Mesenchymal stem cell (in vitro differentiated cells and primary cell): ENCODE measurements around the gene NUP93.

ENCODE experiments used
- DNase-seq: peaks from one replicate; pipeline ENCODE4 v3.0.0-alpha.2; 2013
- H2AFZ ChIP-seq: one replicate; pipeline ENCODE4 v1.6.1; 2013; ENCODE audit warnings: low read depth, mild to moderate bottlenecking, control low read depth, inconsistent platforms, low read length, moderate library complexity
- H2AK5ac ChIP-seq: 2 replicates; pipeline ENCODE4 v1.6.1; 2013; ENCODE audit warnings: low read length, moderate library complexity, mild to moderate bottlenecking, inconsistent platforms; ENCODE audit not compliant: severe bottlenecking
- H2BK120ac ChIP-seq: one replicate; pipeline ENCODE4 v1.6.1; 2013; ENCODE audit warnings: low read depth, mild to moderate bottlenecking, inconsistent platforms, low read length, moderate library complexity
- H2BK12ac ChIP-seq, 2 experiments: one replicate each; pipeline ENCODE4 v1.6.1; 2013; ENCODE audit warnings: inconsistent platforms in 2 of 2, low read length in 2 of 2, mild to moderate bottlenecking in 2 of 2, moderate library complexity in 2 of 2, control low read depth in 1 of 2
- H2BK15ac ChIP-seq: one replicate; pipeline ENCODE4 v1.6.1; 2013; ENCODE audit warnings: mild to moderate bottlenecking, low read depth, inconsistent platforms; ENCODE audit not compliant: poor library complexity, severe bottlenecking
- H2BK5ac ChIP-seq: 2 replicates; pipeline ENCODE4 v1.6.1; 2013; ENCODE audit warnings: low read depth, mild to moderate bottlenecking, low read length, control low read depth, inconsistent platforms; ENCODE audit not compliant: poor library complexity, severe bottlenecking
- H3K14ac ChIP-seq, 2 experiments: one replicate each; pipeline ENCODE4 v1.6.1; 2013; ENCODE audit warnings: inconsistent platforms in 2 of 2, low read length in 2 of 2, control low read depth in 1 of 2, mild to moderate bottlenecking in 1 of 2, moderate library complexity in 1 of 2
- H3K18ac ChIP-seq, 2 experiments: one replicate each; pipeline ENCODE4 v1.6.1; 2013; ENCODE audit warnings: inconsistent platforms in 2 of 2, low read length in 2 of 2, control low read depth in 1 of 2, low read depth in 1 of 2, mild to moderate bottlenecking in 1 of 2
- H3K23ac ChIP-seq, 2 experiments: one replicate each; pipeline ENCODE4 v1.6.1; 2013; ENCODE audit warnings: inconsistent platforms in 2 of 2, low read length in 2 of 2, mild to moderate bottlenecking in 2 of 2, moderate library complexity in 2 of 2, control low read depth in 1 of 2
- H3K27ac ChIP-seq: 2 replicates; pipeline ENCODE4 v1.5.1; 2013; ENCODE audit warnings: mild to moderate bottlenecking, moderate library complexity, low read length, control low read depth, inconsistent platforms; ENCODE audit not compliant: poor library complexity, severe bottlenecking
- H3K27me3 ChIP-seq, 2 experiments: 2 replicates each; pipeline versions ENCODE4 v1.6.1 to v1.7.0; 2013; ENCODE audit warnings: low read length in 2 of 2, mild to moderate bottlenecking in 2 of 2, moderate library complexity in 2 of 2, control low read depth in 1 of 2, inconsistent platforms in 1 of 2; ENCODE audit not compliant: control insufficient read depth in 1 of 2, insufficient read depth in 1 of 2
- H3K36me3 ChIP-seq, 2 experiments: 2 replicates each; pipeline versions ENCODE4 v1.6.1 to v1.7.0; 2013; ENCODE audit warnings: low read length in 2 of 2, control low read depth in 1 of 2, inconsistent platforms in 1 of 2, low read depth in 1 of 2, mild to moderate bottlenecking in 1 of 2; ENCODE audit not compliant: insufficient read depth in 2 of 2, control insufficient read depth in 1 of 2
- H3K4ac ChIP-seq, 2 experiments: one replicate each; pipeline ENCODE4 v1.6.1; 2013; ENCODE audit warnings: inconsistent platforms in 2 of 2, low read length in 2 of 2, mild to moderate bottlenecking in 2 of 2, moderate library complexity in 2 of 2, control low read depth in 1 of 2, low read depth in 1 of 2
- H3K4me1 ChIP-seq: 2 replicates; pipeline ENCODE4 v1.6.1; 2013; ENCODE audit warnings: low read depth, low read length, control low read depth; ENCODE audit not compliant: control insufficient read depth, insufficient read depth
- H3K4me2 ChIP-seq: 2 replicates; pipeline ENCODE4 v1.6.1; 2013; ENCODE audit warnings: low read length, mild to moderate bottlenecking, inconsistent platforms; ENCODE audit not compliant: poor library complexity, severe bottlenecking
- H3K4me3 ChIP-seq, 2 experiments: 2 replicates each; pipeline versions ENCODE4 v1.5.1 to v1.7.0; 2013; ENCODE audit warnings: low read length in 2 of 2, mild to moderate bottlenecking in 2 of 2, control low read depth in 1 of 2, low read depth in 1 of 2; ENCODE audit not compliant: insufficient read depth in 1 of 2
- H3K79me1 ChIP-seq: replicated peaks from 2 replicates; pipeline ENCODE4 v1.6.1; 2013; ENCODE audit warnings: mild to moderate bottlenecking, control low read depth, low read length, inconsistent platforms; ENCODE audit not compliant: poor library complexity, severe bottlenecking
- H3K9ac ChIP-seq: 2 replicates; pipeline ENCODE4 v1.7.0; 2013; ENCODE audit warnings: mild to moderate bottlenecking, low read length, moderate library complexity
- H3K9me3 ChIP-seq: 2 replicates; pipeline ENCODE4 v1.7.0; 2013; ENCODE audit warnings: mild to moderate bottlenecking, low read length; ENCODE audit not compliant: control insufficient read depth
- H4K8ac ChIP-seq: one replicate; pipeline ENCODE4 v1.6.1; 2013; ENCODE audit warnings: inconsistent platforms, mild to moderate bottlenecking, low read length, moderate library complexity
- H4K91ac ChIP-seq: one replicate; pipeline ENCODE4 v1.6.1; 2013; ENCODE audit warnings: mild to moderate bottlenecking, low read length, inconsistent platforms
- WGBS: methylation state at CpG from one replicate; pipeline ENCODE4 v1.1.7; 2013; ENCODE audit warnings: mixed read lengths; 5-methylcytosine and 5-hydroxymethylcytosine counted together

Gene NUP93

DNA sequence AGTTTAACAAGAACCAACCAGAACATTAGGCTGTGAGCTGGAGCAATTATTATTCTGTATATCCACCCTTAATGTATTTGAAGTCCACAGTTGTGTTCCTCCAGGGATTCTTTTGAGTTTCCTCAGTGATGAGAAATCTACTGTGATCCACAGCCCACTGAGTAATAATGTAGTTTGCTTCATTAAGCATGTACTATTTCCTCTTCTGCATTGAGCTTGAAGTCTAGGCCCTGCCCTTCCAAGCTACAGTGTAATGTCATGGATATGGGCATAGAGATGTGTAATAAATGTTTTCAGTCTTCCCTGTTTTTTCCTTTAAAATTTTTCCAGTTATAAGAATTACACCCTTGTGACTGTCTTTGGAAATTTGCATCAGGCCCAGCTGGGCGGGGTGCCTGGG, 98.7 kb downstream of the NUP93 start:
- Histone ChIP-seq H4K91ac (no peak overlapping the region), H3K79me1 (peaks cover 5% of the 10 kb centered on the region), H3K23ac (no peak overlapping the region), H3K9me3 (no peaks in the 10 kb centered on the region), H3K36me3 (peaks cover 24 to 68% of the 10 kb centered on the region in 2 experiments), H2BK12ac (no peak overlapping the region), H2AK5ac (peak overlapping the region; percentile 79), H4K8ac (no peak overlapping the region), H3K27me3 (no peaks in the 10 kb centered on the region), H2AFZ (no peak overlapping the region), H3K18ac (no peak overlapping the region), H3K4me1 (peaks cover 7% of the 10 kb centered on the region), H2BK15ac (no peak overlapping the region), H3K14ac (no peak overlapping the region), H3K4me2 (no peak overlapping the region), H3K27ac (peak overlapping the region; percentile 48), H3K4ac (no peak overlapping the region), H3K4me3 (no peak overlapping the region), H3K9ac (no peak overlapping the region), H2BK5ac (no peak overlapping the region), H2BK120ac (no peak overlapping the region)
- WGBS, result 100% methylated on average over 1 of the region's 1 CpG
- no peak for DNase-seq

DNA sequence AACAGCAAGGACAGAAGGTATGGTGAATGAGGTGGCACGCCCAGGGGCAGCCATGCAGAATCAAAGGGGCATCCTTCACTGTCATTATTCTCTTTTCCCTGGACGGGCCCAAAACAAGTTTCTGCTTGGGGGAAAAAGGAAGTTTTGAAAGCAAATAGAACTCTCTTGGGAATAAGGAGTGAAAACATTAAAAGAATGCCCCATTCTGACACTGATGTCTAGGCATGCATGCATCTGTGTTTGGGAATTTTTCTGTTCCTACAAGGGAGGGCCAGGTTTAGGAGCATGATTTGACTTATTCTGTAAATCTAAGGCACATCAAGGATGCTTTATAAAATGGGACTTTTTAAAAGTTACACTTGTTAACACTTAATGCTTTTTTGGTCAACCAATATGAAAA, 100.7 kb downstream of the NUP93 start:
- Histone ChIP-seq H3K36me3 (peaks cover 26 to 78% of the 10 kb centered on the region in 2 experiments), H3K9ac (no peak overlapping the region), H3K4me2 (no peak overlapping the region)

GRCh38 chr16:56832768-56833167, 102.8 kb downstream of the NUP93 start:
- Histone ChIP-seq H3K79me1 (peaks cover 7% of the 10 kb centered on the region), H3K9me3 (no peaks in the 10 kb centered on the region), H4K91ac (no peak overlapping the region), H2BK12ac (no peak overlapping the region), H2AFZ (no peak overlapping the region), H4K8ac (no peak overlapping the region), H3K27me3 (no peaks in the 10 kb centered on the region), H2BK120ac (no peak overlapping the region), H3K4me1 (peaks cover 5% of the 10 kb centered on the region), H3K36me3 (peaks cover 30 to 85% of the 10 kb centered on the region in 2 experiments), H3K4me2 (no peak overlapping the region), H3K18ac (no peak overlapping the region), H3K14ac (no peak overlapping the region), H2BK15ac (no peak overlapping the region), H3K4me3 (no peak overlapping the region), H3K27ac (no peak overlapping the region), H2AK5ac (no peak overlapping the region), H3K23ac (no peak overlapping the region), H3K4ac (no peak overlapping the region), H2BK5ac (no peak overlapping the region), H3K9ac (no peak overlapping the region)
- DNase-seq, result no peak

More for the DNA sequence above, 100.7 kb downstream of the NUP93 start:
- no peak overlapping the region for H3K18ac ChIP-seq
- no peak overlapping the region for H2AK5ac ChIP-seq
- no peak overlapping the region for H3K23ac ChIP-seq
- H3K4me3 ChIP-seq, result no peak overlapping the region
- no peak overlapping the region for H2BK15ac ChIP-seq
- H4K8ac ChIP-seq, result no peak overlapping the region
- no peak overlapping the region for H2BK5ac ChIP-seq
- H2BK120ac ChIP-seq, result no peak overlapping the region
- no peak overlapping the region for H4K91ac ChIP-seq
- H3K27me3 ChIP-seq, result no peaks in the 10 kb centered on the region
- peak overlapping the region; percentile 77 for H3K27ac ChIP-seq
- H2AFZ ChIP-seq, result no peak overlapping the region
- 54% methylated on average over 1 of the region's 2 CpGs for WGBS
- H3K79me1 ChIP-seq, result peaks cover 5% of the 10 kb centered on the region
- no peak overlapping the region for H2BK12ac ChIP-seq
- H3K14ac ChIP-seq, result no peak overlapping the region
- DNase-seq, result no peak
- H3K4me1 ChIP-seq, result peaks cover 7% of the 10 kb centered on the region
- no peaks in the 10 kb centered on the region for H3K9me3 ChIP-seq
- H3K4ac ChIP-seq, result no peak overlapping the region

DNA sequence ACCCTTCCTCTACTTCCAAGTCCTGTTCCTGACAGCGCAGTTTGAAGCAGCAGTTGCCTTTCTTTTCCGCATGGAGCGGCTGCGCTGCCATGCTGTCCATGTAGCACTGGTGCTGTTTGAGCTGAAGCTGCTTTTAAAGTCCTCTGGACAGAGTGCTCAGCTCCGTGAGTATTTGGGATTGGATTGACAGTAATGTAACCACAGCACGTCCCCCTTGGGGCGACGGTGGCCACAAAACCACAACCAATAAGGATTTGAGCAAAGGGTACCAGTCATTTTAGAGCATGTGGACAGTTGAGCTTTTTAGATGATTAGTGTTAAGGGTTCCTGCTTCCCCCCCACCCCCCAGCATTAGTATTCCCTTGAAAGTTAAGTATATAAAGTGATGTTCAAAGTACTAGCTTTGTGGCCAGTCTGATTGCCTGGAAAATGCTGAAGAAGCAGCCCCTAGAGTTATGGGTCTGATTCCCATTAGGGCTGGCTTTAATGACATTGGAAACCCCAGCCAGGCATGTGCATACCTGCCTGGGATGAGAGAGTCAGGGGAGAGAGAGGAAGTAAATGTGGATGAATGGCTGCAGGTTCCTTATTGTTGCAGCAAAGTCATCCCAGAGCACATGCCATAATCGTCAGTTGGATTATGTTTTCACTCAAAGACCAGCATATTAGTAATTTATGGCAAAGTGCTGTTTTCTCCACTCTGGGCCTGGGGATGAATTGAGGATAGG, 103.5 kb downstream of the NUP93 start:
- Histone ChIP-seq H3K9ac (no peak overlapping the region), H3K4ac (no peak overlapping the region), H3K23ac (no peak overlapping the region), H3K27ac (no peak overlapping the region), H3K9me3 (no peaks in the 10 kb centered on the region), H2BK15ac (no peak overlapping the region), H2AFZ (no peak overlapping the region), H3K18ac (no peak overlapping the region), H4K8ac (no peak overlapping the region), H3K4me1 (peaks cover 5% of the 10 kb centered on the region), H2AK5ac (no peak overlapping the region), H2BK120ac (no peak overlapping the region), H3K27me3 (no peaks in the 10 kb centered on the region), H3K4me2 (no peak overlapping the region), H2BK12ac (no peak overlapping the region), H3K79me1 (peaks cover 7% of the 10 kb centered on the region), H2BK5ac (no peak overlapping the region), H3K14ac (no peak overlapping the region), H3K36me3 (peaks cover 30 to 91% of the 10 kb centered on the region in 2 experiments), H3K4me3 (no peak overlapping the region), H4K91ac (no peak overlapping the region)
- no peak for DNase-seq
- 94% methylated on average over 9 of the region's 9 CpGs for WGBS
